WTC11 (cell line): Measurements from ENCODE around the gene EXTL1. TPM values are rescaled to one million over a fixed set of nuclear protein-coding genes. Genes with fewer than 3 reads are reported as not detected.

Experiments used
- ATAC-seq: fragments of 200-7000 bp; cut with Tn5 transposase; 2 replicates; pipeline ENCODE4 v1.10.0; 2021; ENCODE audit warnings: mild to moderate bottlenecking, moderate library complexity
- CTCF ChIA-PET: fragments of 300-600 bp; sonication (Branson Sonifier 250); formaldehyde crosslinking; loops from one replicate; lab custom pipeline; 2021; ENCODE audit warnings: antibody characterized with exemption; lab: Charles Lee
- POLR2A ChIA-PET: fragments of 350-600 bp; sonication (Branson Sonifier 250); formaldehyde crosslinking; loops from one replicate; lab custom pipeline; 2021; ENCODE audit warnings: antibody characterized with exemption; lab: Charles Lee
- DNase-seq: peaks from one replicate; pipeline ENCODE4 v3.0.0; 2021; ENCODE audit warnings: low spot score
- H3K27ac Mint-ChIP-seq: 2 replicates; pipeline ENCODE4 v1.8.0; 2021; ENCODE audit warnings: mixed read lengths
- H3K27me3 Mint-ChIP-seq: 2 replicates; pipeline ENCODE4 v1.8.0; 2021; ENCODE audit warnings: low read depth, mild to moderate bottlenecking, moderate library complexity, mixed read lengths
- H3K36me3 Mint-ChIP-seq: 2 replicates; pipeline ENCODE4 v1.8.0; 2021; ENCODE audit warnings: mixed read lengths
- H3K4me1 Mint-ChIP-seq: 2 replicates; pipeline ENCODE4 v1.8.0; 2022; ENCODE audit warnings: mixed read lengths
- H3K4me3 Mint-ChIP-seq: 2 replicates; pipeline ENCODE4 v1.8.0; 2021; ENCODE audit warnings: mild to moderate bottlenecking, moderate library complexity, mixed read lengths
- H3K9me3 Mint-ChIP-seq: 2 replicates; pipeline ENCODE4 v1.8.0; 2021; ENCODE audit warnings: mixed read lengths
- ATF1 ChIP-seq: sonication (generic); formaldehyde crosslinking; IDR thresholded peaks from 2 replicates; pipeline ENCODE4 v1.8.1; 2023; ENCODE audit warnings: mild to moderate bottlenecking, moderate library complexity, missing genetic modification reagents
- CBFB ChIP-seq: sonication (generic); formaldehyde crosslinking; IDR thresholded peaks from 2 replicates; pipeline ENCODE4 v1.8.1; 2022; ENCODE audit warnings: mild to moderate bottlenecking, low read depth, missing genetic modification reagents
- ESRRA ChIP-seq: sonication (generic); formaldehyde crosslinking; IDR thresholded peaks from 2 replicates; pipeline ENCODE4 v1.8.1; 2022; ENCODE audit warnings: mild to moderate bottlenecking, missing genetic modification reagents, borderline replicate concordance
- ETV6 ChIP-seq: sonication (generic); formaldehyde crosslinking; IDR thresholded peaks from 2 replicates; pipeline ENCODE4 v1.8.1; 2022; ENCODE audit warnings: mild to moderate bottlenecking, missing genetic modification reagents
- GRHL2 ChIP-seq: fragments of 250-450 bp; sonication (Bioruptor Pico); IDR thresholded peaks from 2 replicates; pipeline ENCODE4 v1.8.0; 2022; ENCODE audit warnings: mild to moderate bottlenecking, moderate library complexity; ENCODE audit not compliant: insufficient replicate concordance, severe bottlenecking
- HMGA2 ChIP-seq: fragments of 250-450 bp; sonication (Bioruptor Pico); IDR thresholded peaks from 2 replicates; pipeline ENCODE4 v1.4.0; 2021; ENCODE audit warnings: mild to moderate bottlenecking, moderate library complexity
- JAZF1 ChIP-seq: fragments of 250-450 bp; sonication (Bioruptor Pico); IDR thresholded peaks from 2 replicates; pipeline ENCODE4 v1.9.0; 2021; ENCODE audit warnings: moderate library complexity, mild to moderate bottlenecking, inconsistent platforms
- NFE2L1 ChIP-seq: sonication (generic); formaldehyde crosslinking; IDR thresholded peaks from 2 replicates; pipeline ENCODE4 v1.8.1; 2023; ENCODE audit warnings: missing genetic modification reagents
- NFYB ChIP-seq: sonication (generic); formaldehyde crosslinking; conservative IDR thresholded peaks from 2 replicates; pipeline ENCODE4 v1.8.0; 2022; ENCODE audit warnings: low read depth, missing genetic modification reagents
- OVOL2 ChIP-seq: fragments of 250-450 bp; sonication (Bioruptor Pico); IDR thresholded peaks from 2 replicates; pipeline ENCODE4 v1.9.0; 2021; ENCODE audit warnings: mild to moderate bottlenecking, borderline replicate concordance
- ZBTB21 ChIP-seq: sonication (generic); formaldehyde crosslinking; IDR thresholded peaks from 2 replicates; pipeline ENCODE4 v1.8.1; 2023; ENCODE audit warnings: mild to moderate bottlenecking, missing genetic modification reagents, borderline replicate concordance
- ZNF138 ChIP-seq: sonication (generic); formaldehyde crosslinking; conservative IDR thresholded peaks from 2 replicates; pipeline ENCODE4 v1.8.1; 2022; ENCODE audit warnings: mild to moderate bottlenecking, moderate library complexity, missing genetic modification reagents
- ZNF423 ChIP-seq: fragments of 250-450 bp; sonication (Bioruptor Pico); IDR thresholded peaks from 2 replicates; pipeline ENCODE4 v2.1.2; 2022; ENCODE audit warnings: mild to moderate bottlenecking, moderate library complexity
- total RNA-seq: library from RNA; stranded (reverse); gene quantifications from 3 replicates; pipeline ENCODE4 v1.2.3, GENCODE V29; 2021
- TF ChIP-seq, protein P1 (sequence below): sonication (generic); formaldehyde crosslinking; conservative IDR thresholded peaks from 2 replicates; pipeline ENCODE4 v1.8.1; 2022; ENCODE audit warnings: mild to moderate bottlenecking, missing genetic modification reagents
- TF ChIP-seq, protein P2 (sequence below): sonication (generic); formaldehyde crosslinking; IDR thresholded peaks from 2 replicates; pipeline ENCODE4 v1.8.1; 2022; ENCODE audit warnings: mild to moderate bottlenecking, missing genetic modification reagents, moderate library complexity, borderline replicate concordance
- TF ChIP-seq, protein P3 (sequence below): sonication (generic); formaldehyde crosslinking; IDR thresholded peaks from 2 replicates; pipeline ENCODE4 v1.8.1; 2023; ENCODE audit warnings: mild to moderate bottlenecking, missing genetic modification reagents, borderline replicate concordance
- TF ChIP-seq, protein P4 (sequence below): sonication (generic); formaldehyde crosslinking; IDR thresholded peaks from 2 replicates; pipeline ENCODE4 v1.8.1; 2023; ENCODE audit warnings: mild to moderate bottlenecking, missing genetic modification reagents, moderate library complexity
- TF ChIP-seq, protein P5 (sequence below): sonication (generic); formaldehyde crosslinking; IDR thresholded peaks from 2 replicates; pipeline ENCODE4 v1.8.0; 2023; ENCODE audit warnings: missing genetic modification reagents, mild to moderate bottlenecking, borderline replicate concordance
- TF ChIP-seq, protein P6 (sequence below): fragments of 250-450 bp; sonication (Bioruptor Pico); IDR thresholded peaks from 2 replicates; pipeline ENCODE4 v2.1.2; 2022; ENCODE audit warnings: mild to moderate bottlenecking, moderate library complexity
- TF ChIP-seq, protein P7 (sequence below): sonication (generic); formaldehyde crosslinking; IDR thresholded peaks from 2 replicates; pipeline ENCODE4 v1.8.1; 2023; ENCODE audit warnings: mild to moderate bottlenecking, moderate library complexity, missing genetic modification reagents
- TF ChIP-seq, protein P8 (sequence below): sonication (generic); formaldehyde crosslinking; IDR thresholded peaks from 2 replicates; pipeline ENCODE4 v1.8.0; 2022; ENCODE audit warnings: mild to moderate bottlenecking, missing genetic modification reagents

EXTL1 gene
- total RNA-seq, 1 experiment from 2014 or later = 2.1 TPM

DNA sequence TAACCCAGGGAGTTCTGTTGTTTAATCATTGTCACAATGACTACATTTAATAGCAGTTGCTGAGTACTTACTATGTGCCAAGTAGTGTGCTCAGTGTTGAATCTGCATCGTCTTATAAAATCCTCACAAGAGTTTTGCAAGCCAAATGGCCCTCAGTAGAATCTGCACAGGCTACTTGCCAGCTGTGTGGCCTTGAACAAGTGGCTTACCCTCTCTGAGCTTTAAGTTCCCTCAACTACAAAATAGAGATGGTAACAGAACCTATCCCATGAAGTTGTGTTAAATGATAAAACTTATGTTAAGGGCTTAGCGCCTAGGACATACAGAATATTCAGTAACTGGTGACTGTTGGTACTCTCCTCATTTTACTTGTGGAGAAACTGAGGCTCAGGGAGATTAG, 33.5 kb downstream of the EXTL1 start (continued):
- TF ChIP-seq ZNF423 (no peak), JAZF1 (no peak), ESRRA (no peak)

DNA sequence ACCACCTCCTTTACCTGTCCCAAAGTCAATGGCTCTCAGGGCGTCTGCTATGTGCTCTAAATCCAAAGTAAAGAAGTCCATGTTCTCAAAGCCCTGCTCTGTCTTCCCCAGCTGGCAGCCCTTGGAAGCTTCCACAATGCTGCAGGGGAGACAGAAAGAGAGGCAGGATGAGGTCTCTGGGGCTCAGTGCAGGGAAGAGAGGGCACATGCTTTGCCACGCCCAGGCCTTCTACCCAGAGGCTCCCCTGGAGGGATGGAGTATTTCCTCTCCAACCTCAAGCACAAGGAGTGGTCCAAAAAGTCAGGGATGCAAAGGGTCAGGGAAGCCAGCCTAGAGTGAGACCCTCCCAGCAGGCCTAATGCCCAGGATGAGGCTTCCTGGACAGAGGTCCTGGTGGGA, 35.6 kb downstream of the EXTL1 start:
- TF ChIP-seq ZBTB21 (no peak), ZNF138 (CRISPR knock-in tag) (no peak), ATF1 (no peak), ETV6 (CRISPR knock-in tag) (no peak), CBFB (CRISPR knock-in tag) (no peak), NFE2L1 (no peak), HMGA2 (no peak), NFYB (CRISPR knock-in tag) (no peak), GRHL2 (CRISPR knock-in tag) (no peak), OVOL2 (no peak)
- TF ChIP-seq, protein P1, sequence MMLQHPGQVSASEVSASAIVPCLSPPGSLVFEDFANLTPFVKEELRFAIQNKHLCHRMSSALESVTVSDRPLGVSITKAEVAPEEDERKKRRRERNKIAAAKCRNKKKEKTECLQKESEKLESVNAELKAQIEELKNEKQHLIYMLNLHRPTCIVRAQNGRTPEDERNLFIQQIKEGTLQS (CRISPR knock-in tag) = no peak
- TF ChIP-seq, protein P2, sequence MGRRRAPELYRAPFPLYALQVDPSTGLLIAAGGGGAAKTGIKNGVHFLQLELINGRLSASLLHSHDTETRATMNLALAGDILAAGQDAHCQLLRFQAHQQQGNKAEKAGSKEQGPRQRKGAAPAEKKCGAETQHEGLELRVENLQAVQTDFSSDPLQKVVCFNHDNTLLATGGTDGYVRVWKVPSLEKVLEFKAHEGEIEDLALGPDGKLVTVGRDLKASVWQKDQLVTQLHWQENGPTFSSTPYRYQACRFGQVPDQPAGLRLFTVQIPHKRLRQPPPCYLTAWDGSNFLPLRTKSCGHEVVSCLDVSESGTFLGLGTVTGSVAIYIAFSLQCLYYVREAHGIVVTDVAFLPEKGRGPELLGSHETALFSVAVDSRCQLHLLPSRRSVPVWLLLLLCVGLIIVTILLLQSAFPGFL (CRISPR knock-in tag) = no peak
- TF ChIP-seq, protein P3, sequence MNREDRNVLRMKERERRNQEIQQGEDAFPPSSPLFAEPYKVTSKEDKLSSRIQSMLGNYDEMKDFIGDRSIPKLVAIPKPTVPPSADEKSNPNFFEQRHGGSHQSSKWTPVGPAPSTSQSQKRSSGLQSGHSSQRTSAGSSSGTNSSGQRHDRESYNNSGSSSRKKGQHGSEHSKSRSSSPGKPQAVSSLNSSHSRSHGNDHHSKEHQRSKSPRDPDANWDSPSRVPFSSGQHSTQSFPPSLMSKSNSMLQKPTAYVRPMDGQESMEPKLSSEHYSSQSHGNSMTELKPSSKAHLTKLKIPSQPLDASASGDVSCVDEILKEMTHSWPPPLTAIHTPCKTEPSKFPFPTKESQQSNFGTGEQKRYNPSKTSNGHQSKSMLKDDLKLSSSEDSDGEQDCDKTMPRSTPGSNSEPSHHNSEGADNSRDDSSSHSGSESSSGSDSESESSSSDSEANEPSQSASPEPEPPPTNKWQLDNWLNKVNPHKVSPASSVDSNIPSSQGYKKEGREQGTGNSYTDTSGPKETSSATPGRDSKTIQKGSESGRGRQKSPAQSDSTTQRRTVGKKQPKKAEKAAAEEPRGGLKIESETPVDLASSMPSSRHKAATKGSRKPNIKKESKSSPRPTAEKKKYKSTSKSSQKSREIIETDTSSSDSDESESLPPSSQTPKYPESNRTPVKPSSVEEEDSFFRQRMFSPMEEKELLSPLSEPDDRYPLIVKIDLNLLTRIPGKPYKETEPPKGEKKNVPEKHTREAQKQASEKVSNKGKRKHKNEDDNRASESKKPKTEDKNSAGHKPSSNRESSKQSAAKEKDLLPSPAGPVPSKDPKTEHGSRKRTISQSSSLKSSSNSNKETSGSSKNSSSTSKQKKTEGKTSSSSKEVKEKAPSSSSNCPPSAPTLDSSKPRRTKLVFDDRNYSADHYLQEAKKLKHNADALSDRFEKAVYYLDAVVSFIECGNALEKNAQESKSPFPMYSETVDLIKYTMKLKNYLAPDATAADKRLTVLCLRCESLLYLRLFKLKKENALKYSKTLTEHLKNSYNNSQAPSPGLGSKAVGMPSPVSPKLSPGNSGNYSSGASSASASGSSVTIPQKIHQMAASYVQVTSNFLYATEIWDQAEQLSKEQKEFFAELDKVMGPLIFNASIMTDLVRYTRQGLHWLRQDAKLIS = no peak
- TF ChIP-seq, protein P4, sequence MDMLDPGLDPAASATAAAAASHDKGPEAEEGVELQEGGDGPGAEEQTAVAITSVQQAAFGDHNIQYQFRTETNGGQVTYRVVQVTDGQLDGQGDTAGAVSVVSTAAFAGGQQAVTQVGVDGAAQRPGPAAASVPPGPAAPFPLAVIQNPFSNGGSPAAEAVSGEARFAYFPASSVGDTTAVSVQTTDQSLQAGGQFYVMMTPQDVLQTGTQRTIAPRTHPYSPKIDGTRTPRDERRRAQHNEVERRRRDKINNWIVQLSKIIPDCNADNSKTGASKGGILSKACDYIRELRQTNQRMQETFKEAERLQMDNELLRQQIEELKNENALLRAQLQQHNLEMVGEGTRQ (CRISPR knock-in tag) = no peak
- TF ChIP-seq, protein P5, sequence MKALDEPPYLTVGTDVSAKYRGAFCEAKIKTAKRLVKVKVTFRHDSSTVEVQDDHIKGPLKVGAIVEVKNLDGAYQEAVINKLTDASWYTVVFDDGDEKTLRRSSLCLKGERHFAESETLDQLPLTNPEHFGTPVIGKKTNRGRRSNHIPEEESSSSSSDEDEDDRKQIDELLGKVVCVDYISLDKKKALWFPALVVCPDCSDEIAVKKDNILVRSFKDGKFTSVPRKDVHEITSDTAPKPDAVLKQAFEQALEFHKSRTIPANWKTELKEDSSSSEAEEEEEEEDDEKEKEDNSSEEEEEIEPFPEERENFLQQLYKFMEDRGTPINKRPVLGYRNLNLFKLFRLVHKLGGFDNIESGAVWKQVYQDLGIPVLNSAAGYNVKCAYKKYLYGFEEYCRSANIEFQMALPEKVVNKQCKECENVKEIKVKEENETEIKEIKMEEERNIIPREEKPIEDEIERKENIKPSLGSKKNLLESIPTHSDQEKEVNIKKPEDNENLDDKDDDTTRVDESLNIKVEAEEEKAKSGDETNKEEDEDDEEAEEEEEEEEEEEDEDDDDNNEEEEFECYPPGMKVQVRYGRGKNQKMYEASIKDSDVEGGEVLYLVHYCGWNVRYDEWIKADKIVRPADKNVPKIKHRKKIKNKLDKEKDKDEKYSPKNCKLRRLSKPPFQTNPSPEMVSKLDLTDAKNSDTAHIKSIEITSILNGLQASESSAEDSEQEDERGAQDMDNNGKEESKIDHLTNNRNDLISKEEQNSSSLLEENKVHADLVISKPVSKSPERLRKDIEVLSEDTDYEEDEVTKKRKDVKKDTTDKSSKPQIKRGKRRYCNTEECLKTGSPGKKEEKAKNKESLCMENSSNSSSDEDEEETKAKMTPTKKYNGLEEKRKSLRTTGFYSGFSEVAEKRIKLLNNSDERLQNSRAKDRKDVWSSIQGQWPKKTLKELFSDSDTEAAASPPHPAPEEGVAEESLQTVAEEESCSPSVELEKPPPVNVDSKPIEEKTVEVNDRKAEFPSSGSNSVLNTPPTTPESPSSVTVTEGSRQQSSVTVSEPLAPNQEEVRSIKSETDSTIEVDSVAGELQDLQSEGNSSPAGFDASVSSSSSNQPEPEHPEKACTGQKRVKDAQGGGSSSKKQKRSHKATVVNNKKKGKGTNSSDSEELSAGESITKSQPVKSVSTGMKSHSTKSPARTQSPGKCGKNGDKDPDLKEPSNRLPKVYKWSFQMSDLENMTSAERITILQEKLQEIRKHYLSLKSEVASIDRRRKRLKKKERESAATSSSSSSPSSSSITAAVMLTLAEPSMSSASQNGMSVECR (CRISPR knock-in tag) = no peak
- TF ChIP-seq, protein P6, sequence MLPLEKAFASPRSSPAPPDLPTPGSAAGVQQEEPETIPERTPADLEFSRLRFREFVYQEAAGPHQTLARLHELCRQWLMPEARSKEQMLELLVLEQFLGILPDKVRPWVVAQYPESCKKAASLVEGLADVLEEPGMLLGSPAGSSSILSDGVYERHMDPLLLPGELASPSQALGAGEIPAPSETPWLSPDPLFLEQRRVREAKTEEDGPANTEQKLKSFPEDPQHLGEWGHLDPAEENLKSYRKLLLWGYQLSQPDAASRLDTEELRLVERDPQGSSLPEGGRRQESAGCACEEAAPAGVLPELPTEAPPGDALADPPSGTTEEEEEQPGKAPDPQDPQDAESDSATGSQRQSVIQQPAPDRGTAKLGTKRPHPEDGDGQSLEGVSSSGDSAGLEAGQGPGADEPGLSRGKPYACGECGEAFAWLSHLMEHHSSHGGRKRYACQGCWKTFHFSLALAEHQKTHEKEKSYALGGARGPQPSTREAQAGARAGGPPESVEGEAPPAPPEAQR (CRISPR knock-in tag) = no peak
- TF ChIP-seq, protein P7, sequence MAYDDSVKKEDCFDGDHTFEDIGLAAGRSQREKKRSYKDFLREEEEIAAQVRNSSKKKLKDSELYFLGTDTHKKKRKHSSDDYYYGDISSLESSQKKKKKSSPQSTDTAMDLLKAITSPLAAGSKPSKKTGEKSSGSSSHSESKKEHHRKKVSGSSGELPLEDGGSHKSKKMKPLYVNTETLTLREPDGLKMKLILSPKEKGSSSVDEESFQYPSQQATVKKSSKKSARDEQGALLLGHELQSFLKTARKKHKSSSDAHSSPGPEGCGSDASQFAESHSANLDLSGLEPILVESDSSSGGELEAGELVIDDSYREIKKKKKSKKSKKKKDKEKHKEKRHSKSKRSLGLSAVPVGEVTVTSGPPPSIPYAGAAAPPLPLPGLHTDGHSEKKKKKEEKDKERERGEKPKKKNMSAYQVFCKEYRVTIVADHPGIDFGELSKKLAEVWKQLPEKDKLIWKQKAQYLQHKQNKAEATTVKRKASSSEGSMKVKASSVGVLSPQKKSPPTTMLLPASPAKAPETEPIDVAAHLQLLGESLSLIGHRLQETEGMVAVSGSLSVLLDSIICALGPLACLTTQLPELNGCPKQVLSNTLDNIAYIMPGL (CRISPR knock-in tag) = no peak
- TF ChIP-seq, protein P8, sequence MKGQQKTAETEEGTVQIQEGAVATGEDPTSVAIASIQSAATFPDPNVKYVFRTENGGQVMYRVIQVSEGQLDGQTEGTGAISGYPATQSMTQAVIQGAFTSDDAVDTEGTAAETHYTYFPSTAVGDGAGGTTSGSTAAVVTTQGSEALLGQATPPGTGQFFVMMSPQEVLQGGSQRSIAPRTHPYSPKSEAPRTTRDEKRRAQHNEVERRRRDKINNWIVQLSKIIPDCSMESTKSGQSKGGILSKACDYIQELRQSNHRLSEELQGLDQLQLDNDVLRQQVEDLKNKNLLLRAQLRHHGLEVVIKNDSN (CRISPR knock-in tag) = no peak
- CTCF ChIA-PET = interaction anchor here (4.4 kb wide), 1 partner anchor 21 kb away, joined by 27 read pairs; no protein-coding TSS in a partner anchor
- POLR2A ChIA-PET = no interaction called here
- peaks cover 17% of the 10 kb centered on the region for H3K27me3 Mint-ChIP-seq
- H3K4me3 Mint-ChIP-seq = no peak overlapping the region
- H3K9me3 Mint-ChIP-seq = no peaks in the 10 kb centered on the region
- DNase-seq (no peak), ATAC-seq (no peak)
- H3K36me3 Mint-ChIP-seq = no peaks in the 10 kb centered on the region
- H3K27ac Mint-ChIP-seq = no peak overlapping the region
- H3K4me1 Mint-ChIP-seq = no peaks in the 10 kb centered on the region
